OCI-LY7 (cell line): ENCODE data around the gene HYAL1. TPM values are rescaled to one million over a fixed set of nuclear protein-coding genes. Genes with fewer than 3 reads are reported as not detected.
A peak's percentile ranks its signal among the peaks of the same experiment; 100 is the strongest.

Experiments used
- BruUV-seq: library from RNA; stranded (reverse); fragments of 400-500 nt; replicated peaks from 2 replicates; lab custom pipeline; 2021; lab: Mats Ljungman, UMichigan
- CTCF ChIA-PET: fragments of 300-600 bp; sonication (Branson Sonifier 250); formaldehyde crosslinking; loops from one replicate; lab custom pipeline; 2022; ENCODE audit warnings: antibody characterized with exemption; ENCODE audit not compliant: unreplicated experiment; lab: Charles Lee
- POLR2A ChIA-PET: fragments of 300-600 bp; sonication (Branson Sonifier 250); formaldehyde crosslinking; loops from one replicate; lab custom pipeline; 2022; ENCODE audit warnings: antibody characterized with exemption; lab: Charles Lee
- DNase-seq: peaks from one replicate; pipeline ENCODE4 v3.0.0-alpha.2; 2015; ENCODE audit warnings: low spot score
- H2AFZ ChIP-seq: fragments of 200-600 bp; sonication (generic), shearing (Covaris generic); 2 replicates; pipeline ENCODE4 v1.6.1; 2014; ENCODE audit warnings: mild to moderate bottlenecking, antibody characterized with exemption, low read length, moderate library complexity
- H3K27ac ChIP-seq: fragments of 200-600 bp; sonication (generic); 2 replicates; pipeline ENCODE4 v1.5.1; 2014; ENCODE audit warnings: mixed run types, low read depth, mild to moderate bottlenecking, moderate library complexity, low read length, inconsistent platforms; ENCODE audit not compliant: poor library complexity, severe bottlenecking
- H3K36me3 ChIP-seq: fragments of 200-600 bp; sonication (generic); 2 replicates; pipeline ENCODE4 v1.6.1; 2014; ENCODE audit warnings: mild to moderate bottlenecking, antibody characterized with exemption, low read length, moderate library complexity, mixed read lengths; ENCODE audit not compliant: insufficient read depth
- H3K4me1 ChIP-seq: fragments of 200-600 bp; sonication (generic); 2 replicates; pipeline ENCODE4 v1.5.1; 2014; ENCODE audit warnings: mild to moderate bottlenecking, low read length; ENCODE audit not compliant: insufficient read depth, poor library complexity, severe bottlenecking
- H3K4me2 ChIP-seq: fragments of 200-600 bp; sonication (generic); 2 replicates; pipeline ENCODE4 v1.6.1; 2014; ENCODE audit warnings: mild to moderate bottlenecking, low read length
- H3K4me3 ChIP-seq: fragments of 200-600 bp; sonication (generic); 2 replicates; pipeline ENCODE4 v1.5.1; 2014; ENCODE audit warnings: mild to moderate bottlenecking, low read depth, low read length; ENCODE audit not compliant: poor library complexity, severe bottlenecking
- H3K79me2 ChIP-seq: fragments of 200-600 bp; sonication (generic); 2 replicates; pipeline ENCODE4 v1.6.1; 2016; ENCODE audit warnings: low read depth, mild to moderate bottlenecking, low read length, moderate library complexity, mixed read lengths; ENCODE audit not compliant: insufficient read depth
- H3K9me2 ChIP-seq: fragments of 200-600 bp; sonication (generic); 2 replicates; pipeline ENCODE4 v1.6.1; 2016; ENCODE audit warnings: mild to moderate bottlenecking, low read length, mixed read lengths; ENCODE audit not compliant: insufficient read depth
- H3K9me3 ChIP-seq: fragments of 200-600 bp; sonication (generic); 2 replicates; pipeline ENCODE4 v1.6.1; 2014; ENCODE audit warnings: mild to moderate bottlenecking, mixed run types, low read length, mixed read lengths
- H4K20me1 ChIP-seq: fragments of 200-600 bp; sonication (generic); 2 replicates; pipeline ENCODE4 v1.6.1; 2014; ENCODE audit warnings: mild to moderate bottlenecking, antibody characterized with exemption, low read length, moderate library complexity, mixed read lengths; ENCODE audit not compliant: insufficient read depth
- EZH2phosphoT487 ChIP-seq: fragments of 200-600 bp; sonication (generic); IDR thresholded peaks from 2 replicates; pipeline ENCODE4 v1.6.1; 2018; ENCODE audit warnings: low read depth, borderline replicate concordance, mild to moderate bottlenecking, mixed run types, antibody characterized with exemption, low read length, moderate library complexity, mixed read lengths
- intact Hi-C: fragments of 100-400 bp; cut with micrococcal nuclease; formaldehyde crosslinking; loops from one replicate; pipeline ENCODE4 v1.10.0; 2022; ENCODE audit not compliant: unreplicated experiment
- total RNA-seq, 2 experiments: library from RNA; depleted of rRNA in 1 of 2; stranded (reverse); fragments of >200 nt in 1 of 2; shearing (Covaris generic) in 1 of 2; gene quantifications; 2 replicates each; pipeline ENCODE4 v1.2.3, GENCODE V29; 2014 to 2022
- TF ChIP-seq, protein P1 (sequence below): fragments of 200-600 bp; sonication (generic); conservative IDR thresholded peaks from 2 replicates; pipeline ENCODE4 v1.5.1; 2014; ENCODE audit warnings: mild to moderate bottlenecking, antibody characterized with exemption, low read length, moderate library complexity, mixed read lengths

The HYAL1 gene
- total RNA-seq, 2 experiments from 2014 or later: 0.36 to 0.85 TPM

DNA sequence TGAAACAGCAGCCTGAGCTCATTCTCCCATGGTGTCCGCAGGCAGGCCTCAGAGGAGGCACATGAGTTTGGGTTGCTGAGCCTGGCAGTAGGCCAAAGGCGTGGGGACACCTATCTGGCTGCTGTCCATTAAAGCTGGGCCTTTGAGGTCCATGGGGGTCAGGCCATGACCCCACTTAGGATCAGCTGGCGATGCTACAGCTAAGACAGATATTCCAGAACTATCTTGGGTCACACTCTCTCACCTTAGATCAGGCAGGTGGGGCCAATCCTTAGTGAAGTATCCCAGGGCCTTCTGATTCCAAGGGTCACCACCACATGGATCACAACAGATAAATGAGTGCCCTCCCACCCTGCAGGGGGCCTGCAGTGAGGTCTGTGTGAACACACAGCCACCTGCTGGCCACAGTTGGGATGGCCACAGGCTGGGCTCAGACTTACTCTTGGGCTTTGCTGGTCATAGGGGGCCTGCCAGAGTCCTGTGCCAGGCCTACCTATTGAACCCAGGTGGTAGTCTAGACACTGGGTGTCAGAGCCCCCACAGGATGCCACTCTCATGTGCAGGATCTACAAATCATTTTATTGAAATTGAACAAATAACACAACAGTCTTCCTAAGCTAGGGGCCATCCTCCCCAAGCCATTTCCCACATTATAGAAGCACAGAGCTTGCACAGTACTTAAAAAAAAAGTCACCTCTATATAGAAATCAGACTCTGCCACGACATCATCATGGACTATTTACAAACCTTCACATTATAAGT lies 21.2 kb upstream of the HYAL1 start:
- intact Hi-C loops: loop anchor here (1.0 to 5.0 kb wide), 3 partner anchors 25 to 97 kb away; partner anchors contain the start of genes HYAL3 and NAA80
- ChIA-PET POLR2A (interaction anchor here (1.2 kb wide), 1 partner anchor 26 kb away, joined by 3 read pairs; the partner anchor contains the start of gene NPRL2), CTCF (interaction anchor here (1.9 kb wide), 1 partner anchor 32 kb away, joined by 5 read pairs; the partner anchor contains the start of gene IFRD2)
- Histone ChIP-seq H3K4me1 (peaks cover 29% of the 10 kb centered on the region), H3K4me2 (no peak overlapping the region), H3K27ac (no peak overlapping the region), H3K79me2 (peaks cover 12% of the 10 kb centered on the region; the same call in 1 of the 2 replicates), H3K36me3 (peaks cover 22% of the 10 kb centered on the region), H2AFZ (no peak overlapping the region), H3K9me2 (no peaks in the 10 kb centered on the region), H4K20me1 (no peaks in the 10 kb centered on the region), H3K4me3 (no peak overlapping the region), H3K9me3 (no peaks in the 10 kb centered on the region)
- DNase-seq: peak; percentile 70
- BruUV-seq: no TSS peak
- TF ChIP-seq, protein P1, sequence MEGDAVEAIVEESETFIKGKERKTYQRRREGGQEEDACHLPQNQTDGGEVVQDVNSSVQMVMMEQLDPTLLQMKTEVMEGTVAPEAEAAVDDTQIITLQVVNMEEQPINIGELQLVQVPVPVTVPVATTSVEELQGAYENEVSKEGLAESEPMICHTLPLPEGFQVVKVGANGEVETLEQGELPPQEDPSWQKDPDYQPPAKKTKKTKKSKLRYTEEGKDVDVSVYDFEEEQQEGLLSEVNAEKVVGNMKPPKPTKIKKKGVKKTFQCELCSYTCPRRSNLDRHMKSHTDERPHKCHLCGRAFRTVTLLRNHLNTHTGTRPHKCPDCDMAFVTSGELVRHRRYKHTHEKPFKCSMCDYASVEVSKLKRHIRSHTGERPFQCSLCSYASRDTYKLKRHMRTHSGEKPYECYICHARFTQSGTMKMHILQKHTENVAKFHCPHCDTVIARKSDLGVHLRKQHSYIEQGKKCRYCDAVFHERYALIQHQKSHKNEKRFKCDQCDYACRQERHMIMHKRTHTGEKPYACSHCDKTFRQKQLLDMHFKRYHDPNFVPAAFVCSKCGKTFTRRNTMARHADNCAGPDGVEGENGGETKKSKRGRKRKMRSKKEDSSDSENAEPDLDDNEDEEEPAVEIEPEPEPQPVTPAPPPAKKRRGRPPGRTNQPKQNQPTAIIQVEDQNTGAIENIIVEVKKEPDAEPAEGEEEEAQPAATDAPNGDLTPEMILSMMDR: peak; percentile 83
- no peak for TF ChIP-seq EZH2phosphoT487

DNA sequence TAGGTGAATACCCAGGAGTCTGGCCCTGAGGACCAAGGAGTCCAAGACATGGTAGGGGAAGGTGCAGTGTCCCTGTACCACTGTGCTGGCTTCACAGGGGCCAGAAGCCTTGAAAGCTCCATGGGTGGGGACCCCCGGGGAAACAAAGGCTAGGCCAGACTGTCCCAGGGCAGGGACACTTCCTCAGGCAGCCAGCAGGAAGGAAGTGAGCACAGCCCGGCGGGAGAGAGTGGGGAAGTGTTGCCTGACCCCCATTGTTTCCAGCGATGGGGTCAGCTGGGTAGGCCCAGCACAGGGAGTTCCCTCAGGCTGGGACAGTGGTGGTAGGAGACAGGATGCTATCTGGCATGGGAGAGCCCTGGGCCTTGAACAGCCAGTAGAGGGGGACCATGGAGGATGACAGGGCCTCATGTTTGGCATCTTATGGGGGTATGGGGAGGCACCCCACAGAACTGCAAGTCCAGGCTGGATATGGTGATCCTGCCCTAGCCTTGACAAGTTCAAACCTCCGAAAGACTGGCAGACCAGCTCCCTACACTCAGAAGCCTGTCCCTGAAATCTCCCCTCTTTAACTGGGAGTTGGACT lies 20.3 kb upstream of the HYAL1 start:
- Histone ChIP-seq H3K4me1 (peaks cover 34% of the 10 kb centered on the region), H2AFZ (no peak overlapping the region), H3K79me2 (peaks cover 12% of the 10 kb centered on the region; the same call in 1 of the 2 replicates), H3K4me2 (no peak overlapping the region), H3K9me2 (no peaks in the 10 kb centered on the region), H4K20me1 (no peaks in the 10 kb centered on the region), H3K36me3 (peaks cover 20% of the 10 kb centered on the region; the same call in 1 of the 2 replicates), H3K27ac (no peak overlapping the region), H3K4me3 (no peak overlapping the region), H3K9me3 (no peaks in the 10 kb centered on the region)
- no TSS peak for BruUV-seq
- CTCF ChIA-PET: interaction anchor here (1.9 kb wide), 1 partner anchor 31 kb away, joined by 5 read pairs; the partner anchor contains the start of gene IFRD2
- intact Hi-C loops: loop anchor here (1.0 to 5.0 kb wide), 3 partner anchors 24 to 96 kb away; partner anchors contain the start of genes HYAL3 and NAA80
- POLR2A ChIA-PET: interaction anchor here (1.2 kb wide), 1 partner anchor 27 kb away, joined by 3 read pairs; the partner anchor contains the start of gene NPRL2
- no peak for TF ChIP-seq EZH2phosphoT487
- TF ChIP-seq, protein P1: no peak
- no peak for DNase-seq
